COR-L47 (cell line): ENCODE data around the gene SSH3.
"Not testable (repeated sequence)": the region's sequence is repeated elsewhere in the genome, so short reads cannot be mapped to it uniquely, and the experiment has no call there.

Source experiments
- DNase-seq: peaks from one replicate; lab custom pipeline; 2025; lab: John Stamatoyannopoulos, UW

Gene SSH3

GRCh38 chr11:67312187-67313021 lies 9.1 kb downstream of the SSH3 start:
- DNase-seq, result no peak

- no peak for DNase-seq
Observed at GRCh38 chr11:67313125-67313890, 10.0 kb downstream of the SSH3 start.

GRCh38 chr11:67314218-67314617 lies 10.9 kb downstream of the SSH3 start:
- DNase-seq, result no peak

GRCh38 chr11:67315325-67315909 lies 12.1 kb downstream of the SSH3 start:
- DNase-seq, result no peak

GRCh38 chr11:67316882-67317204 lies 13.5 kb downstream of the SSH3 start:
- DNase-seq, result no peak

- DNase-seq, result peak; percentile 96
Observed at GRCh38 chr11:67317205-67317887, 14.0 kb downstream of the SSH3 start.

GRCh38 chr11:67317888-67318555 lies 14.7 kb downstream of the SSH3 start:
- DNase-seq, result no peak

- not testable (repeated sequence) for DNase-seq
Observed at GRCh38 chr11:67318876-67319275, 15.5 kb downstream of the SSH3 start.

GRCh38 chr11:67320011-67320410 lies 16.7 kb downstream of the SSH3 start:
- DNase-seq, result no peak

GRCh38 chr11:67320691-67321090 lies 17.4 kb downstream of the SSH3 start:
- no peak for DNase-seq

- no peak for DNase-seq
Observed at GRCh38 chr11:67321313-67321871, 18.1 kb downstream of the SSH3 start.

- DNase-seq, result no peak
Observed at GRCh38 chr11:67322049-67322448, 18.7 kb downstream of the SSH3 start.

GRCh38 chr11:67323526-67323925 lies 20.2 kb downstream of the SSH3 start:
- DNase-seq, result no peak

GRCh38 chr11:67332081-67332691 lies 28.9 kb downstream of the SSH3 start:
- no peak for DNase-seq

GRCh38 chr11:67337257-67337656 lies 33.9 kb downstream of the SSH3 start:
- no peak for DNase-seq

GRCh38 chr11:67344264-67344663 lies 40.9 kb downstream of the SSH3 start:
- DNase-seq, result no peak

GRCh38 chr11:67345247-67345919 lies 42.1 kb downstream of the SSH3 start:
- DNase-seq, result no peak

- DNase-seq, result peak; percentile 36
Observed at GRCh38 chr11:67345920-67346819, 42.8 kb downstream of the SSH3 start.

GRCh38 chr11:67347964-67348749 lies 44.8 kb downstream of the SSH3 start:
- no peak for DNase-seq
